Measurements from ENCODE around the gene RRM1. TPM values are rescaled to one million over a fixed set of nuclear protein-coding genes. Genes with fewer than 3 reads are reported as not detected.

Gene RRM1
- total RNA-seq, 1 experiment from 2014 or later: 134 TPM

DNA sequence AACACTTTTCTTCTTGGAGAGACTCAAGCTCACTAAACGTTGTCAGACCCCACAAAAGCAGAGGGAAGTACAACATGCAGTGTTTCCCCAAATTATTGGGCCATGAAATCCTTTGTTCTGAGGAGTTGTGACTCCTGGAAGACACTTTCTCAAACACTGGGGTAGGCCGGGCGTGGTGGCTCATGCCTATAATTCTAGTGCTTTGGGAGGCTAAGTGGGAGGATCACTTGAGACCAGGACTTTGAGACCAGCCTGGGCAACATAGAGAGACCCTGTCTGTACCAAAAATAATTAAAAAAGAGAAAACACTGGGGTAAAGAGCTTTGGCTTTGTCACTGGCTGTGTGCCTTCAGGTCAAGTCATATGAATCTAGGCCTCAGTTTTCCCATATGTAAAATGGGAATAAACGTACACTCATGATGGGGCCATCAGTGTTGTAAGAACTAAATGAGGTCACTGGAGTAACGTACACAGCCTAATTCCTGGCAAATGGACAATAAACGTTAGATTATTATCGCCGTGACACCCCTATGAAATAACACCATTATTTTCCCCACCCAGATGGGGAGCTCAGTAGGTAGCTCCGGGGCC, 92.0 kb downstream of the RRM1 start:
- no peak for DNase-seq (ENCODE audit: low read depth)

DNA sequence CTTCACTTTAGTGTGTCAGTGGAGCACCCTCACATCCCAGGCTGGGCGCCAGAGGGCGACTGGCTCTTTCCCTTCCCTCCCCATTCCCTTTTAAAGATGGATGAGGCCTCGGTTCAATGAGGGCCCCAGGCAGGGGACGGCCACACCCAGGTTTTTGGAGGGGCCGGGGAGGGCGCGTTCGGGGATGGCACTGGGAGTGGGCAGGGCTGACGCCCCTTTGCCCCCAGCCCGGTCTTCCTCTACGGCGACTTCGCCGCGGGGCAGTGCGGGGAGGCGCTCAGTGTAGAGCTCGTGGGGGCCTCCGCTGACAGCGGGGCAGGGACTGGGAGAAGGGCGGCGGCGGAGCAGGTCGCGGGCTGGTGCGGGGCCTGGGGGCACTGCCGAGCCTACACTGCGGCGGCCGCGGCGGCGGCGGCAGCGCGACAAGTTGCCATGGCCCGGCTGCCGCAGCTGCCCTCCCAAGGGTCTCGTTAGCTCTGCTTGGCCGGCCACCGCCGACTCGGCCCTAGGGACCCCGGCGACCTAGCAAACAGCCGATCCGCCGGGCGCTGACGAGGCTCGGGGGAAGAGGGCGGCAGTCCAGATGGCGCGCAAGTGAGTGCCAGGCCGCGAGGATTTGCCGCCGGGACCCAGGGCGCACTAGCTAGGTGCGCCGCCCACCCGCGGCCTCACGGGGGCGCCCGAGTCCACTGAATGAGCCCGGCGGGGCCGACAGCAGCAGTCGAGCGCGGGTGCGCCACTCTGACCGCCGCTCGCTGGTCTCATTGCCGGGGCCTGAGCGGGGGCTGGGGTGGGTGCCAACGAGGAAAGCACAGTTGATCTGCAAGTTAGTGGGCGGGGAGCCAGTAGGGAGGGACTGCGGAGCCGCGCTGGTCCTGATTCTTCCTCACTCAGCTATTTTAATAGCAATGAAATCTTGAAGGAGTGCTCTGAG, 92.7 kb downstream of the RRM1 start:
- DNase-seq (ENCODE audit: low read depth): peak; percentile 67

Other genes starting within 250 kb of the RRM1 start
- gene STIM1, start 239.1 kb upstream of the RRM1 start, total RNA-seq (2014; rRNA removed; shearing (Covaris generic)): 13.8 and 14.5 TPM in 2 replicates

All from RPMI7951 (cell line).